ENCODE data around the gene ADPGK. TPM values are rescaled to one million over a fixed set of nuclear protein-coding genes. Genes with fewer than 3 reads are reported as not detected.

The ADPGK gene
- polyA plus RNA-seq, 3 donors = 138 to 283 (median 152) TPM

GRCh38 chr15:72749700-72750099 is 33.9 kb downstream of the ADPGK start:
- Mint-ChIP-seq H3K4me3 (no peak overlapping the region), H3K27me3 (ENCODE audit: low read depth in 3 of 3) (no peaks in the 10 kb centered on the region), H3K4me1 (peaks cover 30% of the 10 kb centered on the region), H3K9me3 (no peaks in the 10 kb centered on the region), H3K27ac (no peak overlapping the region), H3K36me3 (peaks cover 58 to 68% of the 10 kb centered on the region in 2 donors)
- Histone ChIP-seq H3K27ac (ENCODE audit: low read depth in 1 of 2, low read length in 2 of 2) (no peak overlapping the region), H3K4me1 (ENCODE audit: control insufficient read depth in 1 of 2, insufficient read depth in 2 of 2, low read length in 2 of 2) (peaks cover 28% of the 10 kb centered on the region in 2 donors), H2AFZ (ENCODE audit: insufficient read depth, low read depth, low read length, poor library complexity, severe bottlenecking) (no peak overlapping the region), H3K4me3 (replicated peaks in 1 of 3; ENCODE audit: low read depth in 2 of 3, low read length in 3 of 3) (no peak overlapping the region), H3K79me2 (ENCODE audit: insufficient read depth, low read length) (peaks cover 6% of the 10 kb centered on the region), H3K27me3 (ENCODE audit: control insufficient read depth in 2 of 2, insufficient read depth in 2 of 2, low read length in 2 of 2) (no peaks in the 10 kb centered on the region), H3K36me3 (replicated peaks in 1 of 2; ENCODE audit: control insufficient read depth in 1 of 2, insufficient read depth in 2 of 2, low read length in 2 of 2) (peaks cover 39 to 72% of the 10 kb centered on the region in 2 donors), H3K9me3 (replicated peaks in 1 of 2; ENCODE audit: control insufficient read depth in 1 of 2, insufficient read depth in 1 of 2, low read length in 2 of 2) (no peaks in the 10 kb centered on the region), H4K20me1 (ENCODE audit: insufficient read depth, low read length) (peaks cover 54% of the 10 kb centered on the region), H3K9ac (ENCODE audit: insufficient read depth, low read length, poor library complexity, severe bottlenecking) (no peak overlapping the region), H3K4me2 (replicated peaks; ENCODE audit: extremely low read depth, low read length, poor library complexity, severe bottlenecking) (no peak overlapping the region)
- TF ChIP-seq, protein P1, sequence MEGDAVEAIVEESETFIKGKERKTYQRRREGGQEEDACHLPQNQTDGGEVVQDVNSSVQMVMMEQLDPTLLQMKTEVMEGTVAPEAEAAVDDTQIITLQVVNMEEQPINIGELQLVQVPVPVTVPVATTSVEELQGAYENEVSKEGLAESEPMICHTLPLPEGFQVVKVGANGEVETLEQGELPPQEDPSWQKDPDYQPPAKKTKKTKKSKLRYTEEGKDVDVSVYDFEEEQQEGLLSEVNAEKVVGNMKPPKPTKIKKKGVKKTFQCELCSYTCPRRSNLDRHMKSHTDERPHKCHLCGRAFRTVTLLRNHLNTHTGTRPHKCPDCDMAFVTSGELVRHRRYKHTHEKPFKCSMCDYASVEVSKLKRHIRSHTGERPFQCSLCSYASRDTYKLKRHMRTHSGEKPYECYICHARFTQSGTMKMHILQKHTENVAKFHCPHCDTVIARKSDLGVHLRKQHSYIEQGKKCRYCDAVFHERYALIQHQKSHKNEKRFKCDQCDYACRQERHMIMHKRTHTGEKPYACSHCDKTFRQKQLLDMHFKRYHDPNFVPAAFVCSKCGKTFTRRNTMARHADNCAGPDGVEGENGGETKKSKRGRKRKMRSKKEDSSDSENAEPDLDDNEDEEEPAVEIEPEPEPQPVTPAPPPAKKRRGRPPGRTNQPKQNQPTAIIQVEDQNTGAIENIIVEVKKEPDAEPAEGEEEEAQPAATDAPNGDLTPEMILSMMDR (IDR thresholded peaks at IDR 0.05) = no peak
- no peak for DNase-seq
- intact Hi-C loops (cut with micrococcal nuclease) = no loop called here
- WGBS (ENCODE audit: insufficient coverage) = no CpG with 5 or more reads among the region's 2 CpGs

DNA sequence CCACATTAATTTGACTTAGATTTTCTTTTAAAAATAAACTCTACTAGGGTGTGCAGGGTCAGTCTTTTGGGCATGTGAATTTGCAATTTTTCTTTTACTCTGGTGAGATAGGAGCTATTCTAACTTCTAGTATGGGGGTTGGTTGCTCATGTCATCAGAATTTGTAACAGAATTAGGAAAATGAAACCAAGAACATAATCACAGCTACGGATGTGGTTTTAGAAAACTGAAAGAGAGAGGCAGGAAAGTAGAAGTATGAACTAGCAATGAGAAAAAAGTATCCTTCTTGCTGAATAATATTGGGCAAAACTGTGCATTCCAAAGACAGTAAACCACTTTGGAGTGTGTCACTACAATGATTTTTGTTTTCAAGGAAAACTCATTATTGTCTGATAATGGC is 43.3 kb downstream of the ADPGK start:
- peaks cover 17% of the 10 kb centered on the region for H3K4me1 Mint-ChIP-seq
- no peak overlapping the region for H3K4me3 ChIP-seq (replicated peaks in 1 of 3; ENCODE audit: low read depth in 2 of 3, low read length in 3 of 3)

More for the DNA sequence above, 43.3 kb downstream of the ADPGK start:
- Mint-ChIP-seq H3K9me3 (no peaks in the 10 kb centered on the region), H3K27ac (no peak overlapping the region), H3K27me3 (ENCODE audit: low read depth in 3 of 3) (no peaks in the 10 kb centered on the region), H3K4me3 (no peak overlapping the region), H3K36me3 (peaks cover 63 to 69% of the 10 kb centered on the region in 2 donors)
- H3K4me2 ChIP-seq (replicated peaks; ENCODE audit: extremely low read depth, low read length, poor library complexity, severe bottlenecking) = no peak overlapping the region
- intact Hi-C loops (cut with micrococcal nuclease) = no loop called here
- H2AFZ ChIP-seq (ENCODE audit: insufficient read depth, low read depth, low read length, poor library complexity, severe bottlenecking) = no peak overlapping the region
- peaks cover 0 to 3% of the 10 kb centered on the region in 2 donors for H3K4me1 ChIP-seq (ENCODE audit: control insufficient read depth in 1 of 2, insufficient read depth in 2 of 2, low read length in 2 of 2)
- WGBS (ENCODE audit: insufficient coverage) = no CpG with 5 or more reads among the region's 1 CpG
- no peaks in the 10 kb centered on the region for H3K79me2 ChIP-seq (ENCODE audit: insufficient read depth, low read length)
- no peak overlapping the region for H3K9ac ChIP-seq (ENCODE audit: insufficient read depth, low read length, poor library complexity, severe bottlenecking)
- TF ChIP-seq, protein P1 (IDR thresholded peaks at IDR 0.05) = no peak
- H3K9me3 ChIP-seq (replicated peaks in 1 of 2; ENCODE audit: control insufficient read depth in 1 of 2, insufficient read depth in 1 of 2, low read length in 2 of 2) = no peaks in the 10 kb centered on the region
- H3K27ac ChIP-seq (ENCODE audit: low read depth in 1 of 2, low read length in 2 of 2) = peak overlapping the region in 1 of 2 donors; percentile 23
- H3K36me3 ChIP-seq (replicated peaks in 1 of 2; ENCODE audit: control insufficient read depth in 1 of 2, insufficient read depth in 2 of 2, low read length in 2 of 2) = peaks cover 41 to 58% of the 10 kb centered on the region in 2 donors
- no peaks in the 10 kb centered on the region for H4K20me1 ChIP-seq (ENCODE audit: insufficient read depth, low read length)
- peak in 1 of 3 donors; percentile 14 for DNase-seq
- H3K27me3 ChIP-seq (ENCODE audit: control insufficient read depth in 2 of 2, insufficient read depth in 2 of 2, low read length in 2 of 2) = no peaks in the 10 kb centered on the region
